Measurements from ENCODE around the gene TSSK6. TPM values are rescaled to one million over a fixed set of nuclear protein-coding genes. Genes with fewer than 3 reads are reported as not detected.
A peak's percentile ranks its signal among the peaks of the same experiment; 100 is the strongest.

Gene TSSK6
- total and polyA plus RNA-seq, 5 experiments from 2014 or later = 0.59 to 10.8 (median 3.7) TPM

- Mint-ChIP-seq H3K27me3 (peaks cover 0 to 4% (median 0%) of the 10 kb centered on the region in 5 donors), H3K9me3 (no peaks in the 10 kb centered on the region), H3K36me3 (no peaks in the 10 kb centered on the region), H3K4me1 (peaks cover 7 to 28% (median 25%) of the 10 kb centered on the region in 4 donors), H3K4me3 (no peak overlapping the region), H3K27ac (no peak overlapping the region)
- ATAC-seq (no peak), DNase-seq (no peak)
- POLR2A ChIA-PET = interaction anchor here (0.9 kb wide), 1 partner anchor 11 kb away, joined by 5 read pairs; no protein-coding TSS in a partner anchor
These were observed 28.3 kb upstream of the TSSK6 start for GRCh38 chr19:19543640-19544039.

- Mint-ChIP-seq H3K9me3 (no peaks in the 10 kb centered on the region), H3K36me3 (no peaks in the 10 kb centered on the region), H3K4me3 (no peak overlapping the region), H3K27me3 (peaks cover 0 to 6% (median 0%) of the 10 kb centered on the region in 5 donors), H3K27ac (no peak overlapping the region), H3K4me1 (peaks cover 10 to 32% (median 28%) of the 10 kb centered on the region in 4 donors)
- DNase-seq (no peak), ATAC-seq (no peak)
- POLR2A ChIA-PET = interaction anchor here (0.6 to 0.9 kb wide), 2 partner anchors 10 to 123 kb away, joined by 4 to 5 read pairs; no protein-coding TSS in a partner anchor
These were observed 27.8 kb upstream of the TSSK6 start for GRCh38 chr19:19543101-19543500.

GRCh38 chr19:19542507-19542906, 27.2 kb upstream of the TSSK6 start:
- H3K9me3 Mint-ChIP-seq = no peaks in the 10 kb centered on the region
- DNase-seq (no peak), ATAC-seq (no peak)
- H3K27me3 Mint-ChIP-seq = peaks cover 0 to 6% (median 0%) of the 10 kb centered on the region in 5 donors
- peak overlapping the region in 1 of 10 donors; percentile 44 for H3K27ac Mint-ChIP-seq
- peaks cover 13 to 36% (median 32%) of the 10 kb centered on the region in 4 donors for H3K4me1 Mint-ChIP-seq
- H3K36me3 Mint-ChIP-seq = no peaks in the 10 kb centered on the region
- POLR2A ChIA-PET = interaction anchor here (0.6 kb wide), 1 partner anchor 124 kb away, joined by 4 read pairs; no protein-coding TSS in a partner anchor
- no peak overlapping the region for H3K4me3 Mint-ChIP-seq

- H3K4me1 Mint-ChIP-seq = peaks cover 15 to 38% (median 33%) of the 10 kb centered on the region in 4 donors
- no peaks in the 10 kb centered on the region for H3K9me3 Mint-ChIP-seq
- no peak overlapping the region for H3K27ac Mint-ChIP-seq
- H3K27me3 Mint-ChIP-seq = peaks cover 0 to 6% (median 0%) of the 10 kb centered on the region in 5 donors
- POLR2A ChIA-PET = interaction anchor here (0.6 to 1.6 kb wide), 3 partner anchors 25 to 66 kb away, joined by 3 to 6 read pairs (median 4); partner anchors contain the start of gene NDUFA13
- no peak for DNase-seq
- no peak for ATAC-seq
- H3K36me3 Mint-ChIP-seq = no peaks in the 10 kb centered on the region
- H3K4me3 Mint-ChIP-seq = peak overlapping the region in 8 of 10 donors; percentile 57 to 83 (median 74)
These were observed 26.3 kb upstream of the TSSK6 start for GRCh38 chr19:19541616-19542015.

DNA sequence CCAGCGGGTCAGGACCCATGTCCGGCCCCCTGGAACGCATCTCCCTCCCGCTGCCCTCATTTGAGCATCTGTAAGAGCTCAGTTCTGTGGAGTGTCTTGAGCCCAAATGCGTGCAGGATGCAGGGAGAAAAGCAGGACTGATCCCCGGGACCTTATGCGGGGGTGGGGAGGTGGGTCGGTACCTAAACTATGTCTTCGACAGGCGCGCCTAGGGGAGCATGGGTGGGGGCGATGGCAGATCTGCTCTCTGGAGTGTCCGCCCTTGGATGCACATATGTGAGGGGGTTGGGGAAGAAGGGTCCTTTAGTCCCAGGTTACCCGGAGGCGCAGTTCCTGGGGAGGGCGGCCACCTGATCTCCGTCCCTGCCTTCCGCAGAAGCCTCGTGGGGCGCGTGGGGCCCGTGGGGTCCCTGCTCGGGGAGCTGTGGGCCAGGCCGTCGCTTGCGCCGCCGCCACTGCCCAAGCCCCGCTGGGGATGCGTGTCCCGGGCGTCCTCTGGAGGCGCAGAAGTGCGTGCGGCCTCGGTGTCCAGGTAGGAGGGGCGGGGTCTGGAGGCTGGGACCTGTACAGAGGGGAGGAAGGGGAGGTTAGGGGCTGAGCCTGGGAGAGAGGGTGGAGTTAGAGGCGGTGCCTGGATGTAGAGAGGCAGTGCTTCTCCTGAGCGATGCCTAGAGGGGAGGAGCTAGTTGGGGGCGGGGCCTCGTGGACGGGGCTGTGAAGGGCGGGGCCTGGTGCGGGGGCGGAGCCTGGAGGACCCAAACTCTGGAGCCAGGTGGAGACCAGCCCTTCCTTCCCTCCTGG, 25.6 kb upstream of the TSSK6 start:
- ATAC-seq (peak; percentile 66 to 73), DNase-seq (peak in 9 of 10 donors; percentile 50 to 79 (median 66))
- H3K4me1 Mint-ChIP-seq = peaks cover 15 to 38% (median 33%) of the 10 kb centered on the region in 4 donors
- peaks cover 0 to 6% (median 0%) of the 10 kb centered on the region in 5 donors for H3K27me3 Mint-ChIP-seq
- peak overlapping the region in 5 of 10 donors; percentile 56 to 83 (median 65) for H3K27ac Mint-ChIP-seq
- POLR2A ChIA-PET = interaction anchor here (0.6 to 1.6 kb wide), 4 partner anchors 25 to 127 kb away, joined by 3 to 6 read pairs (median 4); partner anchors contain the start of gene NDUFA13
- no peaks in the 10 kb centered on the region for H3K9me3 Mint-ChIP-seq
- H3K36me3 Mint-ChIP-seq = no peaks in the 10 kb centered on the region
- peak overlapping the region; percentile 65 to 86 (median 76) for H3K4me3 Mint-ChIP-seq

- Mint-ChIP-seq H3K27me3 (peaks cover 0 to 6% (median 0%) of the 10 kb centered on the region in 5 donors), H3K36me3 (no peaks in the 10 kb centered on the region), H3K4me1 (peaks cover 15 to 38% (median 33%) of the 10 kb centered on the region in 4 donors), H3K9me3 (no peaks in the 10 kb centered on the region), H3K27ac (peak overlapping the region in 4 of 10 donors; percentile 56 to 83 (median 72)), H3K4me3 (peak overlapping the region; percentile 65 to 86 (median 76))
- POLR2A ChIA-PET = interaction anchor here (0.6 to 1.6 kb wide), 5 partner anchors 24 to 281 kb away, joined by 3 to 6 read pairs (median 3); partner anchors contain the start of genes NDUFA13 and ZNF506
- DNase-seq (peak in 8 of 10 donors; percentile 41 to 84 (median 52)), ATAC-seq (peak; percentile 22 to 31)
These were observed 24.8 kb upstream of the TSSK6 start for GRCh38 chr19:19540064-19540714.

DNA sequence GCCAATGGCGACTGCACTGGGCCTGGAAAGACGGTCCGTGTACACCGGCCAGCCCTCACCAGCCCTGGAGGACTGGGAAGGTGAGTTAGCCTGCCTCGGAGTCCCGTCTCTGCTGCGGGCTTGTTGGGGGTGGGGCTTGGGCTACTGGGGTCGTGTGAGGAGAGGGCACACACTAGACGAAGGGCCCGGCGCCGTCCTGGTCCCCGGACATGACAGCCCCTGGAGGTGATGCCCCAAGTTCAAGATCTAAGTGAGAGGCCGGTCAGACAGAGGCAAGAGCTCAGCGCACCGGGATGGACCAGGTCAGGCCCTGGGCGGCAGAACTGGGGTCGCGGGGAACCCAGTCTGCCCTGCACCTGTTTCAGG, 24.3 kb upstream of the TSSK6 start:
- H3K4me3 Mint-ChIP-seq = peak overlapping the region in 6 of 10 donors; percentile 2 to 83 (median 42)
- H3K27me3 Mint-ChIP-seq = peaks cover 0 to 6% (median 0%) of the 10 kb centered on the region in 5 donors
- H3K4me1 Mint-ChIP-seq = peaks cover 15 to 38% (median 33%) of the 10 kb centered on the region in 4 donors
- H3K9me3 Mint-ChIP-seq = no peaks in the 10 kb centered on the region
- POLR2A ChIA-PET = interaction anchor here (0.6 to 1.5 kb wide), 7 partner anchors 23 to 282 kb away, joined by 3 to 14 read pairs (median 3); partner anchors contain the start of genes LPAR2, NDUFA13, ZNF101 and ZNF506
- H3K36me3 Mint-ChIP-seq = no peaks in the 10 kb centered on the region
- peak in 1 of 2 donors; percentile 1 for ATAC-seq
- peak overlapping the region in 1 of 10 donors; percentile 52 for H3K27ac Mint-ChIP-seq
- no peak for DNase-seq

DNA sequence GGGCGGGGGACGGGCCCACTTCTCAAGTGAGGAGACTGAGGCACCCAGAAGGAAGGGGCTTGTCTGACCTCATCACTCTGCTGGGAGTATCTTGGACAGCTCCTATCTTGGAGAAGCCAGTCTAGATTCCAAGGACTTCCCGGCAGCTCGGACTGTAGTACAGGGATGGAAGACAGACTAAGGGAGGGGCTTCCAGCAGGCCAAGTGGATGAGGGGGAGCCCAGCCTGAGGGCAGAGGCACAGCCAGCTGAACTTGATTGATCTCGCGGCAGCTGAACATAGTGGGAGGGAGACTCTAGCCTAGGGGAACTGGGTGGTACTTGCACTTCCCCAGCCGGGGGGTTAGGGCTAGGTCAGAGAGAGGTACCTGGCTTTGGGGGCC, 23.4 kb upstream of the TSSK6 start:
- DNase-seq (no peak), ATAC-seq (peak; percentile 7 to 20)
- Mint-ChIP-seq H3K36me3 (no peaks in the 10 kb centered on the region), H3K9me3 (no peaks in the 10 kb centered on the region), H3K4me3 (peak overlapping the region; percentile 32 to 83 (median 71)), H3K4me1 (peaks cover 21 to 44% (median 37%) of the 10 kb centered on the region in 4 donors), H3K27me3 (peaks cover 0 to 6% (median 0%) of the 10 kb centered on the region in 5 donors), H3K27ac (peak overlapping the region in 8 of 10 donors; percentile 26 to 86 (median 64))
- POLR2A ChIA-PET = interaction anchor here (0.6 to 1.5 kb wide), 7 partner anchors 23 to 283 kb away, joined by 3 to 14 read pairs (median 4); partner anchors contain the start of genes LPAR2, NDUFA13, ZNF101 and ZNF506

DNA sequence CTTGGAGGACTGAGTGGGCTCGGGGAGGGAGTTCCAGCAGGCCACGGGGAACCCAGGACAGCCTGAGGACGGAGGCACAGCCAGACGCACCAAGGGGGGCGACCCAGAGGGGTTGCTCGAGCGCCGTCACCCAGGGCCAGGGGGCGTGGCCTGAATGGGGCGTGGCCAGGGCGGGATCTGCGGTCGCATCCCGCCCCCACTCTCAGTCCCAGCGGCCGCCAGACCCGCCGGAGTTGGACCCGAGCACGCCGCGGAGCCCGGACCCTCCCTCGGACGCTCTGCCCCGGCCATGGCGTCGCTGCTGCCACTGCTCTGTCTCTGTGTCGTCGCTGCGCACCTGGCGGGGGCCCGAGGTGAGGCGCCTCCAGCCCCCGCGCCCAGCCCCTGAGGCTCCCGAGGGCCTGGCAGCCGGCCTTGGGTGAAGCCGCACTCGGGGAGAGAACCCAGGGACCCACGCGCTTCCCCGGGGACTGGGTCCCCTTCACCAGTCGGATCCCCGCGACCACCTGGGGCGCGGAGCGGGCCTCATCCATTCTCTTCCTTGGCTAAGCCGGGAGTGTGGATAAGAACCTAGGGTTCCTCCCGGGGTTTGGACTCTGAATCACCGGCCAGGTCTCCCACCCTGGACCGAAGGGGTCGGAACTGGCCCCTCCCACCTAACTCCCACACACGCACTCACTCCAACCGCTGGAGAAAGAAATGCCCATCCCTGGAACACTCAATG, 22.9 kb upstream of the TSSK6 start, which contains the start of gene CILP2:
TSS of gene CILP2 (plus strand) at position 205 of the 724 bp plus-strand sequence. CDS start at position 290, 85 bp downstream.
- DNase-seq = peak in 9 of 10 donors; percentile 27 to 78 (median 39)
- no peaks in the 10 kb centered on the region for H3K36me3 Mint-ChIP-seq
- H3K4me1 Mint-ChIP-seq = peaks cover 23 to 45% (median 38%) of the 10 kb centered on the region in 4 donors
- peak; percentile 34 to 47 for ATAC-seq
- H3K4me3 Mint-ChIP-seq = peak within 1 kb of the TSS; percentile 68 to 91 (median 74)
- no peaks in the 10 kb centered on the region for H3K9me3 Mint-ChIP-seq
- H3K27me3 Mint-ChIP-seq = peaks cover 0 to 6% (median 0%) of the 10 kb centered on the region in 5 donors
- peak within 1 kb of the TSS in 9 of 10 donors; percentile 26 to 86 (median 62) for H3K27ac Mint-ChIP-seq
- POLR2A ChIA-PET = interaction anchor here (0.5 to 1.5 kb wide), 8 partner anchors 22 to 130 kb away, joined by 3 to 14 read pairs (median 4); partner anchors contain the start of genes LPAR2, NDUFA13 and ZNF101

DNA sequence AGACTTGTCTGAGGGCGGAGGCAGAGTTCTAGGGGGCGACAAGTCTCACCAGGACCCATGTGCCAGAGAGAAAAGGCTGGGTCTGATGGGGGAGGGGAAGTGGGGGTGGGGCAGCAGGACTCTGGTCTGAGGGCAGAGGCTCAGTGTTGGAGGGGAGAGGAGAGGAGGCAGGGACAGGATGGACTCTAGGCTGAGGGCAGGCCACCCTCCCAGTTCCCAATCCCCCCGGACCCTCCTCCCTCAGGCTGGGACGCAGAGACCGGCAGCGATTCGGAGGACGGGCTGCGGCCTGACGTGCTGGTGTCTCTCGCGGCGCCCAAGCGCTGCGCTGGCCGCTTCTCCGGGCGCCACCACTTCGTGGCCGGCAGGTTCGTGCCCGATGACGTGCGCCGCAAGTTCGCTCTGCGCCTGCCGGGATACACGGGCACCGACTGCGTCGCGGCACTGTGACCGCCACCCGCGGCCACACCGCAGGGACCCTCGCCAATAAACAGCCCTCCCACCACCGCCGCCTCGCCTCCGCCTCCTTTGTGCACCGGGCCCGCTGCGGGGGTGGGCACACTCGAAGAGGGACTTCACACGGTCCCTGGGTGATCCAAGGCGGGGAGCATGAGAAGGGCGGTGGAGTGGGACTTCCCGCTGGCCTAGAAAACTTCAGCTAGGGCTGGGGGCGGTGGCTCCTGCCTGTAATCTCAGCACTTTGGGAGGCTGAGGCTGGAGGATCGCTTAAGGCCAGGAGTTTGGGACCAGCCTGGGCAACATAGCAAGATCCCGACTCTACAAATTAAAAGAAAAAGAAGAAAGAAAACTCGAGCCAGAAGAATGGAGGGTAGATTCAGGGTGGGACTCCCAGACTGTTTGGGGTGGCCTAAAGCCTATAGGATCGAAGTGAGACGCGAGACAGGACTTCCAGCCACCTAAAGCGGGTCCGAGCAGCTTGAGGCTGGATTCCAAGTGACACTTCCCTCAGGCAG, 22.0 kb upstream of the TSSK6 start:
- peak; percentile 10 to 29 for ATAC-seq
- Mint-ChIP-seq H3K36me3 (no peaks in the 10 kb centered on the region), H3K9me3 (no peaks in the 10 kb centered on the region), H3K27ac (peak overlapping the region in 8 of 10 donors; percentile 31 to 86 (median 64)), H3K4me1 (peaks cover 25 to 51% (median 38%) of the 10 kb centered on the region in 4 donors), H3K27me3 (peaks cover 0 to 6% (median 0%) of the 10 kb centered on the region in 5 donors), H3K4me3 (peak overlapping the region; percentile 40 to 91 (median 76))
- POLR2A ChIA-PET = interaction anchor here (0.5 to 1.1 kb wide), 5 partner anchors 65 to 279 kb away, joined by 3 to 9 read pairs (median 3); no protein-coding TSS in a partner anchor
- DNase-seq = peak in 2 of 10 donors; percentile 33 to 36
